LNCAP (cell line): ENCODE measurements around the gene PKNOX2.

ENCODE experiments used
- CTCF ChIP-seq: fragments of 450-650 bp; IDR thresholded peaks from 2 replicates; pipeline ENCODE4 v1.5.1; 2017; ENCODE audit warnings: mild to moderate bottlenecking

The PKNOX2 gene

DNA sequence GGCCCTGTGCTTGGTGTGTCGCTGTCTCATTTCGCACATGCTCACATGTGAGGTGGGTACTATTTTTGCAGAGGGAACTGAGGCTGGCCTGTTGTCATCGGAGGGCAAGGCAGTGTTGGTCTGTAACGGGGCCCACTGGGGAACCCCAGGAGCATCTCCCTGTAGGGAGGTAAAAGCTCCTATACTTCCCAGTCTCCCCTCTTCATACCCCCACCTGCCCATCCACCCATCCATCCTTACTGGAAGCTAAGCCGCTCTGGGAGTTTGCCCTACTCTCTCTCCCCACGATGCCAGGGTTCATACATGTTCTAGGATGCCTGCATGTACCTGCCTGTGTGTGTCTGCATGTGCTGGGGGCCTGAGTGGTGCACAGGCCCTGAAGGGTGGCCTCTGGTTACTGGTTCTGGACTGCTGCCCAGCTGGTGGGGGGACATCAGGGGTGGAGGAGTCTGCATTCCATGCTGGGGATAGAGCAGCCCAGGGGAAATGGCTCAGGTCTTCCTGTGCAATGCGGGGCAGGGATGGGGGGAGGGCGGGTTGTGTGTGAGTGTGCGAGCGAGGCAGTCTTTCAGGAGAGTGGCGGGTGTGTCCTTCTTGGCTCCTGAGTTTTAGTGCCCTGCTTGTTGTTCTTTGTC lies 77.7 kb downstream of the PKNOX2 start:
- no peak for TF ChIP-seq CTCF

DNA sequence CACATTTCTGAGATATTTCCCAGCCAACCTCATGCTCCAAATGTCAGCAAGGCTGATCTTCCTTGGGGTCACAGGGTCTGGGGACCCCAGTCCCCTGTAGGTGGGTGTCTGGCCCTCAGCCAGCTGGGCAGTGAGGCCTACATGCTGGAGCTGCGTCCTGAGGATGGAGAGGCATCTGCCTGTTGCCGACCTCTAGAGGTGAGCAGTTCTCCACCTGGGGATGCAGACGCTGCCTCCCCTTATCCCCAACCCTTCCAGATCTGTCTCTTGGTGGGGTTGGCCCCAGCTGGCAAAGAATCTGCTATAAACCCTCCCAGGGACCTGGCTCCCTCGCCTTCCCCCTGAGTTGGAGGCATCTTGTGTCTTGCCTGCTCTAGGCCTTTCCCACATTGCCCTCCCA lies 79.6 kb downstream of the PKNOX2 start:
- TF ChIP-seq CTCF, result no peak

GRCh38 chr11:125245299-125245698 lies 80.7 kb downstream of the PKNOX2 start:
- TF ChIP-seq CTCF, result no peak

GRCh38 chr11:125247431-125247830 lies 82.9 kb downstream of the PKNOX2 start:
- no peak for TF ChIP-seq CTCF

DNA sequence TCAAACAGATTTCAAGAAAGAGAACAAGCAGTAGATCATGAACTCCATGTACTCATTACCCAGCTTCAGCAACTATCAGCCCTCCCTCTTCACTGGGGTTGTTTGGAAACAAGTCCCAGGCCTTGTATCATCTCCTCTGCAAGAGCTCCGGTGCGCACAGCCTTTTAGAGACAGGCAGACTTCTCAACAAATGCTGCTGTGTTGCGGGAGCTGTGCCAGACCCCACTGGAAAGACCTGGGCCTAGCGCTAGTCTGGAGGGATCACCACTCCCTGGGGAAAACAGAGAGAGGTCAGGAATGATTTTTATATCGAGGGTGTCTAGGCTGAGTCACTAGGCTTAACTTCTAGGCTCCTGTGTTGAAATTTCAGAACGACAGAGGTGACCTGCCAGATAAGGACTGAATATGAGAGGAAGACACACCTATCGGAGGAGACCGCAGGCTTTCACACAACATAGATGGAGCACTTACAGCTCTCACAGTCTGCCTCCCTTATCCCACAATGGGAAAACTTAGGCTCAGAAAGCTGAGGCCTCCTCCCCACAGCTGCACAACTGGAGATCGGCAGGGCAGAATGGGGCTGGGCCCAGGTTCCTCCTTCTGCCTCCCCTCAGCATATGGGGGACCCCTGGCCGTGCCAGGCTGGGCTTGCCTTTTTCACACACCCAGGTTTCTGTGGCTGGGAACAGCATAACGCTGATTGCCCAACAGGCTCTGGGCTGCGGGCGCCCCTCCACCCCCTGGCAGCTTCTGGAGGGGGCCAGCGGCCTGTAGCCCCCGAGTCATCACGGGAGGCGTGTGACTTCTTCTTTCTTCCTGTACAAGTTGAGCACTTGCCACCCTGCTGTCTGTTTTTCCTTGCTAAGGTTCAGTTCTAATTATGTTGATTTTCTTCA lies 86.0 kb downstream of the PKNOX2 start:
- TF ChIP-seq CTCF, result no peak

- no peak for TF ChIP-seq CTCF
Measured at GRCh38 chr11:125251214-125251545, 86.6 kb downstream of the PKNOX2 start.

GRCh38 chr11:125251956-125252355 lies 87.4 kb downstream of the PKNOX2 start:
- no peak for TF ChIP-seq CTCF
